Hematopoietic multipotent progenitor cell treated with erythropoietin and hydrocortisone succinate and interleukin-3 and kit ligand, for 17 days (in vitro differentiated cells): ENCODE data around the gene BMPR1B.
"Not testable (repeated sequence)": the region's sequence is repeated elsewhere in the genome, so short reads cannot be mapped to it uniquely, and the experiment has no call there.

Experiments used
- DNase-seq: peaks from one replicate; pipeline ENCODE4 v3.0.0-alpha.2; 2015; ENCODE audit warnings: low spot score

The BMPR1B gene

DNA sequence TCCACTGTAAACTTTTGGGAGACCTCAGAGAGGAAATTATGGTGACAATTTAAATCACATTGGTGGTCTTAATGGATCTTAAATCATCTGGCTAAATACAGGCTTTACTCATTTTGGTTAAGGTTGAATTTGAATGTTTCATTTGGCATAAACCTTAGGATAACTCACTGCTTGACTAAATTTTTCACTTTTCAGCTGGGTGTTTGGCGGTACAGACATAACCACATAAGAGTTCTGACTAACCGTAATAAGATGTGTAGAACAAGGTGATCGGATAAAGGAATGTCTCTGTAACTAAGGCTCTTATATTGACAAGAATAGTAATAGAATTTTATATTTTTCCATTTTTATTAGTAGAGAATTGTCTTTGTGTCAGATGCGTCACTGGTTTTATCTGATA, 281.0 kb downstream of the BMPR1B start:
- DNase-seq = no peak

DNA sequence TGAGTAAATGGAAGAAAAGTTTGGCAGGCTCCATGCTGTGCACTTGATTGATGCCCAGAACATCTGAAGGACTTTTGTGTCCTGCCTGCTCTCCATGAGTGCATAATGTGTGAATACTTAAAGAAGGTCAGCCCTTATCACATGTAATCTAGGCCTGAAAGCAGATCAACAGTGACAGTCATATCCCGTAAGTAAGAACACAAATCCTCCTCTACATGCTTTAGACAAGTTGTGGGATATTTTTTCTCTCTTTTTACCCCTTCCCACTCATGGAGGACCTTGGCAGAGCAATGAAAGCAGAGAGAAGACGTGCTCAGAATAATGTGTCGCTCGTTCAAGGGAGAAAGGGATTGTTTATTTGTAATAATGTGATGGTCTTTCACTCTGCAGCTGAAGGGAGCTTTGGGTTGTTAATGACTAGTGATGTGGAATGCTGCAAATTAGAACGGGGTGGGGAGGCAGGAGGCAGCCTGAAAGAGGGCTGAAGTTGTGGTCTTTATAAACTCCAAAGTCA, 286.6 kb downstream of the BMPR1B start:
- no peak for DNase-seq

DNA sequence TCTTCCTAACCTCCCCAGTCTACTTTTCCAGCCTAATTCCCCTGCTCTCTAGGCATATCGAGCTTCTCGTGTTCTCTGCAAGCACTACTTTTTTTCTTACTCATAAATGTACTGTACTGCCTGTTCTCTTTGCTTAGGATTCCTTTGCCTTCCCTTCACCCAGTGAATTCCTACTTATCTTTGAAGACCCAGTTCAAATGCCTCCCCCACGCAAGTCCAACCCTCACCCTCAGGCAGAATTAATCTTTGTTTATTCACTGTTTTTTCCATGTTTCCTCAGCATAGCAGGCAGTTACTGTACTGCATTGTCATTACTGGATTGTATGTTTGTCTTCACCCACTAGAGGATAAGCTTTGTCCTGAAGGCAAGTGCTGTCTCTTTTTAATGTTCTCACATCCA, 287.7 kb downstream of the BMPR1B start:
- DNase-seq = no peak

DNA sequence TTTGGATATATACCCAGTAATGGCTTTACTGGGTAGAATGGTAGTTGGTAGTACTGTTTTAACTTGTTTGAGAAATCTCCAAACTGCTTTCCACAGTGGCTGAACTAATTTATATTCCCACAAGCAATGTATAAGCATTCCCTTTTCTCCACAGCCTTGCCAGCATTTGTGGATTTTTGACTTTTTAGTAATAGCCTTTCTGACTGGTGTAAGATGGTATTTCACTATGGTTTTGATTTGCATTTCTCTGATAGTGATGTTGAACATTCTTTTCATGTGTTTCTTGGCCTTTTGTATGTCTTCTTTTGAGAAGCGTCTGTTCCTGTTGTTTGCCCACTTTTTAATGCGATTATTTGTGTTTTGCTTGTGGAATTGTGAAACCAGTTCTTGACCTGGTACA, 290.5 kb downstream of the BMPR1B start:
- DNase-seq = no peak

DNA sequence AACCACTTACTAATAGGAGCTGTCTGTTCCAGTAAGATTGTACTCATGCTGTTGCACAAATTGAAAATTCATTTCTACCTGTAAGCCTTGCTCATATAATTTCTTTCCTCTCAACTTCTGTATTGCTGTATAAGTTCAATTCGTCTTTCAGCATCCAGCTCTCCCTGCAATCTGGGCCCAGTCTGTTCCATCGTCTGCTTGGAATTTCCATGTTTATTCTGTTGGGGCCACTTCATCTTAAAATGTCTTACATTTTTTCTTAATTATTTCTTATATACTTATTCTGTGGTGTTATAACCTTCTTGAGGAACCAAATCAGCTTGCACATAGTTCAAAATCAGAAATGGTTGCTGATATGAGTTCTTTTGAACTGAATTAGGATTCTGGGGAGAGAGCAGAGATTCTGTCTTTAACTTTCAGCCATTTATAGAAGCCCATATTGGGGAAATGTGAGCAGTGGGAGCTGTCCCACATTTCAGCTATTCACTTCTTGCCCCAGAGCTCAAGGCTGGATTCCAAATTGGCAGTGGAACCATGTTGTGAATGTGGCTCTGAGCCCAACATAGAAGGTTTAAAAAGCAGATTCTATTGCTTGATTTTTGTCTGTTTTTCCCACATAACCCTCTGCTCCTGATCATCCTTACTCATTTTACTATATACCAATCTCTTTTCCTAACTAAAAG, 291.9 kb downstream of the BMPR1B start:
- DNase-seq = no peak

DNA sequence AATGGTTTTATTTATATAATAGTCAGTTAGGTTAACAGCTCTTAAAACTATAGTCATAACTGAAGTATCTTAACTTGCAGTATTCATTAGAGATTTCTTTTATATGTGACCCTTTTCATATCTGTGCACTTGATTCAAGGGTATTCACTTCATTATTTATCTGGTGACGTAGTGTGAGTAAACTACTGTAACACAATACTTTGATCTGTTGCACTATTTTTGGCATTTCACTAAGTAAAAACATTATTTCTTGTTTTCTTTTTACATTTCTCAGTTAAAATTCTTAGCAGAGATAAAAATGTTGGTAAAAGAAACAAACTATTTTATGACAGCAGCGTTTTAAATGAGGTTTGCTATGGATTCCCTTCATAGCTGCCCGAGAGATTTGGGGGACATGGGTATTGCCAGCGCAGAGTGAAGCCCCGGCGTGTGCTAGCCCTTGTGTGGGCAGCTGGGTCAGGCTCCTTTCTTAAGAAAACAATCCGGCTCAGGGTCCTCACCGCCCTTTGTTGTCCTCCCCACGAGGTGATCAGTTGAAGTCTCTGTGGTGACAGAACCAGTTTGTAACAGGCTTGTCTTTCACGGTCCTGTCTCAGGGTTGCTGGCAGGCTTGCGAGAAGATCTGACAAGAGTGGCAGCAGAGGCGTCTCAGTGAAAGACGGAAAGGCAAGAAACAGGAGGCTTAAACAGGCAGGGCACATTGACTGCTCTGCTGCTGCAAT, 293.4 kb downstream of the BMPR1B start:
- DNase-seq = no peak

DNA sequence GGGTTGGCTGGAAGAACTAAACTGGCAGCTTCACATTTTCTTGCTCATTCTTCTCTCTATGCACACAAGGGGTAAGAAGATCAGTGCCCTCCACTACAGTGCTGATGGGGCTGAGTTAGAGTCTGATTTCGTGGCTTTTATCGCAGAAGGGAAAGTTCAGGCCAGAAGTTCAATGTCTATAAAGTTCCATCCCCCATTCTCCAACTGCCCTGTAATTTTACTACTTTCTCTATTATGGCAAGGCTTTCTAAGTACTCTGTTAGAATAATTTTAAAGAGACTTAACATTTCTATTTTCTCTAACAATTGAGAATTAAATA, 293.9 kb downstream of the BMPR1B start:
- no peak for DNase-seq

DNA sequence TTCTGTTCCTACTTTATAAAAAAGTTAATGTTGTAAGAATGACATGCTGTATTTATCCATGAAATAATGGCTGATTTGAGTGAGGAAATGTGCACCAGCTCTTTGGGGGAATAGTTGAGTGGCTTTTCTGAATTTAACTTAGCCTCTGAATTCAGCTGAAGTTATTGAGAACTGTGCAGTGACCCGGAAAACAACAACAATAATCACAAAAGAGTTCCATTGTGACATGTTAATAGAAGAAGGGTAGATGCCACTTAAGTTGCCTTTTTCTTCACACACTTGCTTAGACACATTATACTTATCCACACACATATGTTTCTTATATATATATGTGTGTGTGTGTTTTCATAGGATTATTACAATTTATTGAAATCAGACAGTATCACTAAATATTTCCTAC, 301.2 kb downstream of the BMPR1B start:
- no peak for DNase-seq

DNA sequence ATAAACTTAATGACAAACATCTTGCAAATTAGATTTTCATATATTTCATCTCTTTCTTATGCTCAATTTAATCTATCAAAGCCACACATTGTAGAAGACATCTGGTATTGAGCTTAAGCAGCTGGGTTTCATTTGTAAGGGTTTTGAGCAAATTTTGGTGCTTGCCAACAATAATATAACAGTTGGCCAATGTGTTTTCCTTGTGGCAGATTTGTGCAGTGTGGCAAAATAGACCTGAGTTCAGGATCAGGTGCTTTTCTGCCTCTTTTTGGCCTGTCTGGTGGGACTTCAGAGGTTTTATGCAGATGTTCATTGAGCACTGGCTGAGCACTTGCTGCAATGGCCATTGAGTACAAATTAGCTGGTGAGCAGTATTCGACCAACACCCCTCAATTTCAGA, 301.9 kb downstream of the BMPR1B start:
- no peak for DNase-seq

DNA sequence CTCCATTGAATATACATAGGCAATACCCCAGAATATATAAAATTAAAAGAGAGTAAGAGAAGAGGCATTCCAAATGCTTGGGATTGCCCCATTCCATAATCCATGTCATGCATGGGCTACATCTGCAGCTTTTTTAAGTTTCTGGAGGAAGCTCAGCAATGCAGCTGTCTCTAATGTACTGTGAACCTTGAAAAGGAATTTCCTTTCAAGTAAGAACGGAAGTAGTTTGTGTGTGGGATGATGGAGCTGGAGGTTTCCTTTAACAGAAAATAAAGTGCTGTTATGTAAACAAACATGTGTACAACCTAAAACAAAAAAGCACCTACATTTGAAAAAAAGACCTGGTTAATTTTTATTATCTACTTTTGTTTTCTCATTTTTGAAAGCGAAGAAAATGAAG, 303.5 kb downstream of the BMPR1B start:
- DNase-seq = no peak

DNA sequence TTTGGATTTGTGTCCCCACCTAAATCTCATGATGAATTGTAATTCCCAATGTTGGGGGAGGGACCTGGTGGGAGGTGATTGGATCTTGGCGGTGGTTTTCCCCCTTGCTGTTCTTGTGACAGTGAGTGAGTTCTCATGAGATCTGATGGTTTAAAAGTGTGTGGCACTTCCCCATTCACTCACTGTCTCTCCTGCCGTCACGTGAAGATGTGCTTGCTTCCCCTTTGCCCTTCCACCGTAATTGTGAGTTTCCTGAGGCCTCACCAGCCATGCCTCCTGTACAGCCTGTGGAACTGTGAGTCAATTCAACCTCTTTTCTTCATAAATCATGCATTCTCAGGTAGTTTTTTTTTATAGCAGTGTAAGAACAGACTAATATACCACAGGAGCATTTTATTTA, 304.0 kb downstream of the BMPR1B start:
- not testable (repeated sequence) for DNase-seq

DNA sequence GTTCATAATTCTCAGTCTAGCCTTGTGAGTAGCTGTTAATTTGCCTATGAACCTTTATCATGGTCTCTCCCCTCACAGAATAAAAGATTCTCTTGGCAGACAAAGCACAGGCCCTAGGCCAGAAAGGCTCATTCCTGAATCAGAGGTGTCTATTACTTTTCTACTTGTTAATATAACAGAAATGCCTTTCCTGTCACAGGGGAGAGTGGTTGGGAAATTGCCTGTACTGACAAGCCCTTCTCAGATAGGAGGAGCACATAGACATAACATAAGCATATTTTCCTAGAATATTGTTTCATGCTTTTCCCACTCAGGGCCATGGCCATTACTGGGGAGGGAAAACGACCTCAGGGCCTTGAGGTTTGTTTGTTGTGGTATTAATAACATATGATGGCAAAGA, 308.3 kb downstream of the BMPR1B start:
- no peak for DNase-seq

DNA sequence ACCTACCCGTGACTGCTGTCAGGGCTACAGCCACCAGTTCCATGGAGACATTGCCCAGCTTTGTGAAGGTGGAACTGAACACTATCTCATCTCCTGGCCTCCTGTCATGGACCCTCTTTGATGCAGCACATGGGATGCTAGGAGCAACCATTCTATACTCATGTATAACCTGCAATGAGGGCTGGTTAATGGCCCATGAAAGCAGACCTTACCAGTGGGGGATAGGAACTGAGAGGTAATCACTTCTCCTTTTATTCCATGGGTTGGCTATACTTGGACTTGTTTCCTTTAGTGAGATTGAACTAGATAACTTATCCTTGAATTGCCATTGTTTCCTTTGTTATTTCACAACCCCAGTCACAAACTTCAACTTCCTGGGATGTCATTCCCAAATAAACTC, 310.6 kb downstream of the BMPR1B start:
- DNase-seq = no peak

DNA sequence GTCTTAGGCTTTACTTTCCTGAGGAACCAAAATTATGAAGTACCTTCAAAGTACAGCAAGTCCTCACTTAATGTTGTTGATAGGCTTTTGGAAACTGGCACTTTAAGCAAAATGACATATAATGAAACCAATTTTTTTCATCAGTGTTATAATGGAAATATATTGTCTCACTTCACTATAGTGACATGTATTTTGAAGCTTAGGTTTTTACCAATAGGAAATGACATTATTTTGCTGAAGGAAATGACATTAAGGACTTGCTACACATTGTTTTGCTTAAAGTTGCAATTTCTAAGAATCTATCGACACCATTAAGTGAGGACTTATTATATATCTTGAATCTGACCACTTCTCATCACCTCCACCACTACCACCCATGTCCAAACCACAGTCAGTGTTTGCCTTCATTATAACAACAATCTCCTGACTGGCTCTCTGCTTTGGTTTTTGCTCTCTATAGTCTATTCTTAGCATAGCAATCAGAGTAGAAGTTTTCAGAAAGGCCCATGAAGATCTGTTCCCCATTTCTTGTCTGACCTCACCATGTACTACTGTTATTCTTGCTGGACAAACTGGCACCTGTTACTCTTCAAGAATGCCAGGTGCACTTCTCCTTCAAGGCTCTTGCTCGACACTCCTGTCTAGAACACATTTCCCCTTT, 311.2 kb downstream of the BMPR1B start:
- no peak for DNase-seq

DNA sequence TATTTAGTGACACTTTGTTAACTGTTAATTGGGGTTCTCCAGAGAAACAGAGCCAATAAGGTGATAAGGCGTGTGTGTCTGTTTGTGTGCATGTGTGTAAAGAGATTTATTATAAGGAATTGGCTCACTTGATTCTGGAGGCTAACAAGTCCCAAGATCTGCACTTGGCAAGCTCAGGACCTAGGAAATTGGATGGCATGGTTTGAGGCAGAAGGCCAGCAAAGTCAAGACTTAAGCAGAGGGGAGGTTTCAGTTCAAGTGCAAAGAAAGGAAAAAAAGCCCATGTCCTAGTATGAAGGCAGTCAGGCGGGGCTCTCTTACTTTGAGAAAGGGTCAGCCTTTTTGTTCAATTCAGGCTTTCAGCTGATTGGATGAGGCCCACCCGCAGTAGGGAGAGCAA, 314.1 kb downstream of the BMPR1B start:
- DNase-seq = no peak

DNA sequence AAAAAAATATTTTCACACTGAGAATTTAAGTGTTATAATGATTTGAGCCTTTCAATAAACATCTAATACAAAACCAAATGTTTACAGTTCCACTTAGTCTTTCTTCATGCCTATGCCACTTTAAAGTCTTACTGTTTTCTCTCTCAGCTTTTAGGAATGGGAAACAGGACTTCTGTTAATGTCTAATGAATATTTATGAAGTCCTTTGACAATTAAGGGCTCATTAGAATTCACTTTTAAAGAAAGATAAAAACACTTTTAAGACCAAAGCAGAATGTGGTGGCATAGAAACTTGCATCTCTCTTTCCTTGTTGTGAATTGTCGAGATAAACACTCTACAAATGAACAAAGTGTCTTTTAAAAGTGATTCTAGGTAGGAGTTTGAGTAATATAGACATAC, 315.9 kb downstream of the BMPR1B start:
- no peak for DNase-seq

DNA sequence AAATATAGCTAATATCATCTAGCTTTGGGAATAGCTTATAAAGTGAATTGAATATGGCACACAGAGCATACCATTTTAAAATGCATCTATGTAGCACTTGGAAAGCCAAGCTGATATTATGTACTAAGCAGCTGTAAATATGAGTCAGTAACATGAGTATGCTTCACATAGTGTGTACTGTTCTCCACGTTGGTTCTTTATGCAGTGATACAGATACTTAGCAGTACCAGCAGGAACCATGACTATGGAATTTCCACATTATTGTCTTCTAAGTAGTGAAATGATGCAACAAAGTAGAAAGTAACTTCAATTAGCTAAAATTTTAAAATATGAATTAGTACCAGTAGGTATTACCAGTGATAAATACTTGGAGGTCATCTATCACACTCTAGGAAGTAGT, 320.1 kb downstream of the BMPR1B start:
- no peak for DNase-seq

DNA sequence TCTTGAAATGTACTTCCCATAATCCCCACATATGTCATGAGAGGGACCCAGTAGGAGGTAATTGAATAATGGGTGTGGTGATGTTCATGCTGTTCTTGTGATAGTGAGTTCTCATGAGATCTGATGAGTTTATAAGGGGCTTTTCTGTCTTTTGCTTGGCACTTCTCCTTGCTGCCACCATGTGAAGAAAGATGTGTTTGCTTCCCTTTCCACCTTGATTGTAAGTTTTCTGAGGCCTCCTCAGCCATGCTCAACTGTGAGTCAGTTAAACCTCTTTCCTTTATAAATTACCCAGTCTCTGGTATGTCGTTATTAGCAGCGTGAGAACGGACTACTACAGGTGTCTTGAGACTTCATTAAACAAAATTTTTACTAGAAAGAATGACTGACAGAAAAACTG, 323.2 kb downstream of the BMPR1B start:
- no peak for DNase-seq

DNA sequence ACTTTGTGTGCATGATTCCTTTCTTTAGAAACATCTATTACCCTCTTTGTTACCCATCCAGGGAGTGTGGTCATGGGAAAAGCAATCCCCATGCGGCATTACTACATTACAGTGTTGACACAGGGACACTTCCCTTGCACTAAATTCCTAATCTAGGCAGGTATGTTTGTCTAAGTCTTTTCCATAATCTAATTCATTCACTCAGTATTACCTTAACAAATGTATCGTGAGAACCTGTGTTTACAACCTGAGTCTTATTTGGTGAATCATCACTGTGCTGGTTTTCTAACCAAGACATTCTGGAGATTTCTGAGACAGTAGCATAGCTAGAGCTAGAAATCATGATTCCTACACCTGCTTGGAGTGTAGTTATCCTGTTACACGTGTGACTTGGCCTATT, 326.8 kb downstream of the BMPR1B start:
- DNase-seq = no peak

DNA sequence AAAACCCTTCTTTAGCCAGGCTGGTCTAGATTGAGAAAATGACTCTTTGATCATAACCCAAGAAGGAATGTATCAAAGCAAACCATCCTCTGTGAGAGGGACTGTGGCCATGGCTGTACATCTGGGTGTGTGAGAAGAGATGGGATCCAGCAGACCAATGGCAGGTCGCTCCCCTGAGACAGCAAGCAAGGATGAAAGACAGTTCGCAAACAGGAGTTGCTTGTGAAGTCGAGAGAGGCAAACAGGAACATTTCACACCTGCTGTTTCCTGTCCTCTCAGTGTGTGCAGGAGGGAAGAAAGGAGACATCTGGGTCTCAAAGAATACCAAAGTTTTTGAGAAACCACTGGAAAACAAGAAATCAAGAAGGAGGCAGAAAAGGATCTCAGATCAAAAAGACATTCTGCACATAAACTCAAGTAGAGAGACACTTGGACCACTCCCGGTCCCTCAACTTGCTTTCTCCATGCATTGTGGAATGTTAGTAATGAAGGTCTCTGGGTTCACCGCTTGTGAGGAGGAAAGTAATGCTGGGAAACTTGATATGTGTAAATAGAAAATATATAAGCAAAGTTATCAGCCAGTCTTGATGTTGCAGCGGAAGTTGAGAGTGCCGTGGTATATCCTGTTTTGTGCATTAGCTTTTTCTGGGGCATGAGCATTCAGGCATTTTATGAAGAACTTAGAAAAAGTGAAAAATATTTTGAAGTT, 327.5 kb downstream of the BMPR1B start:
- no peak for DNase-seq

DNA sequence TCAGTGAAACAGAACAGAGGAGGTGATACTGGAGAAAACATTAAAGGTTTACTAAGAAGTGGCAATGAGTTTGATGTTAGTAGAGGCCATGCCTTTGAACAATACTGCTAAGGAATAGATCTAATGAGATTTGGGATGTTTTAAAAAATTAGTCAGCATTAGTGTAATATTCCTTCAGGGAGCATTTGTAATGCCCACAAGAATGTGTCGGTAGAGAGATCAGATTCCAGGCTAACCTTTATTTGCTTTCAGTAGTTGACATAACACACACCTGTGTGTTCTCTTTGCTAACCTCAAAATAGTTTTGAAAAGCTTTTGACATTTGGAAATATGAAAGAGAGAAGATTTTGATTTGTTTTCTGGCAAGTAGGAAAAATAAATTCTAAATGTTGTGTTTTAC, 328.8 kb downstream of the BMPR1B start:
- DNase-seq = no peak

DNA sequence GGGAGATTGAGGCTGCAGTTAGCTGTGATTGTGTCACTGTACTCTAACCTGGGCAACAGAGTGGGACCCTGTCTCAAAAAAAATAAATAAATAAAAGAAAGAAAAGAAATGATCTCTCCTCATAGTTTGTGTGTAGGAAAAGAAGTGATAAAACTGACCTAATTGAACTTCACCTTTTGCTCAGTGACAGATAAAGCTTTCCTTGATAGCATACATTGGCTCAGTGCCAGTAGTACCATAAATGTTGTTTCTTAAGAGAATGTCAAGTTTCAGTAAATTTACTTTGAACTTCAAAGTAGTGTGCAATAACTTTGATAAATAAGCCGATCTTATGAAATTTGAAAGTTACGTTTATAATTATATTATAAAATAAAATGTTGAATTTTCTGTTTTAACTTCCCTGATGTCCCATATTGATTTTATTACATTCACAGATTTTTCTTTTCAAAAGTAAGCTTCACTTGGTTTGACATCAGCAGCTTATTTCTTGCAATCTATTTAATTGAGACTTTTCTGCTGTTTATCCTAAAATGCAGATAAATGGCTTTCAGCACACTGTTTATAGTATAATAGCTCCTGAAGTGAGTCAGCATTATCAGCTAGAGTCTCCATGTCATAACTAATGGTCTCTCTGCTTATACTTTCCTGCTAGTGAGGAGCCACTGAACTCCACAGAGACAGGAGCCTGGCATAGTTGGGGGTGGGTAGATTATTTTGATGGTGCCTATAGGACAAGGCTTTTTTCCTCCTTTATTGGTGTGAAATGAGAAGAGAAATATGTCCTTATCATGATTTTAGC, 330.1 kb downstream of the BMPR1B start:
- no peak for DNase-seq
